Brain microvascular endothelial cell (primary cell): ENCODE results near the gene VEGFA.

Experiments
- DNase-seq: peaks from one replicate; pipeline ENCODE4 v3.0.0-alpha.2; 2020
- H3K27ac ChIP-seq: fragments of 250-450 bp; sonication (Bioruptor Pico); 2 replicates; pipeline ENCODE4 v1.5.1; 2020; ENCODE audit warnings: mild to moderate bottlenecking, moderate library complexity
- H3K27me3 ChIP-seq: fragments of 250-450 bp; sonication (Bioruptor Pico); replicated peaks from 2 replicates; pipeline ENCODE4 v1.5.1; 2020; ENCODE audit warnings: mild to moderate bottlenecking
- H3K36me3 ChIP-seq: fragments of 250-450 bp; sonication (Bioruptor Pico); replicated peaks from 2 replicates; pipeline ENCODE4 v1.5.1; 2020; ENCODE audit warnings: mild to moderate bottlenecking
- H3K4me3 ChIP-seq: 2 replicates; pipeline ENCODE4 v1.5.1; 2011; ENCODE audit warnings: low read depth, mild to moderate bottlenecking, control low read depth, low read length, moderate library complexity
- CTCF ChIP-seq: IDR thresholded peaks from 2 replicates; pipeline ENCODE4 v1.5.1; 2011; ENCODE audit warnings: low read depth, mild to moderate bottlenecking, moderate library complexity, low read length, control low read depth, inconsistent platforms; ENCODE audit errors: missing control alignments
- in situ Hi-C: cut with HindIII; loops from 2 replicates; pipeline ENCODE4 v1.10.0; 2017; ENCODE audit warnings: low sequenced_read_pairs, low pct_ligation_motif_present

VEGFA gene

DNA sequence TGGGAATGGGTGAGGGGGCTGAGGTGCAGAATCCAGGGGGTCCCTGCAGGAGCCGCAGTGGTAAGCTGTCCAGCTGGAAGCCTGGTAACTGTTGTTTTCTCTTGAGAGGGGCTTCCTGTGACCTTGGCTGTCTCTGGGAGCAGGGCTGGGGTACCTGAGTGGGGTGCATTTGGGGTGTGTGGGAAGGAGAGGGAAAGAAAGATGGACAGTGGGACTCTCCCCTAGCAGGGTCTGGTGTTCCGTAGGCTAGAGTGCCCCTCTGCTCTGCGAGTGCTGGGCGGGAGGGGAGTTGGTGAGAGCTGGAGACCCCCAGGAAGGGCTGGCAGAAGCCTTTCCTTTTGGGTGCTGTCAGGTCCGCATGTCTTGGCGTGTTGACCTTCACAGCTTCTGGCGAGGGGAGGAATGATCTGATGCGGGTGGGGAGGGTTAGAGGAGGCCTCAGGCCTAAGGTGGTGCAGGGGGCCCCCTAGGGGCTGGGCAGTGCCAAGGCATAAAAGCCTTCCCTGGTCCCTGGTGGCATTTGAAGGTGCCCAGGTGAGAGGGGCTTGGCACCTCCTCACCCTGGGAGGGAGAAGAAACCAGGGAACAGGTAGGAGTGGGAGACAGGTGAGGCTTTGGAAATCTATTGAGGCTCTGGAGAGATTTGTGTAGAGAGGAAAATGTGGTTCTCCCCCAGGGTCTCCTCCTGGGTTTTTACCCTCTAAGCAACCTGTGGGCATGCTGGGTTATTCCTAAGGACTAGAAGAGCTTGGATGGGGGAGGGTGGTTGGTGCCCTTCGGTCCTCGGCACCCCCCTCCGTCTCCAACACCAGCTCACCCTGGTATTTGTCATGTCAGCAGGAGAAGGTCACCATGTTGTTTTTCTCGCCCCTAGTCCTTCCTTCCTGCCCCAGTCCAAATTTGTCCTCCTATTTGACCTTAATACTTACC is 3.3 kb downstream of the VEGFA start:
- peaks cover 23% of the 10 kb centered on the region for H3K36me3 ChIP-seq
- no peaks in the 10 kb centered on the region for H3K27me3 ChIP-seq
- in situ Hi-C loops = no loop called here
- TF ChIP-seq CTCF = peak; percentile 87
- peak overlapping the region; percentile 97 for H3K4me3 ChIP-seq
- no peak overlapping the region for H3K27ac ChIP-seq
- DNase-seq = no peak

DNA sequence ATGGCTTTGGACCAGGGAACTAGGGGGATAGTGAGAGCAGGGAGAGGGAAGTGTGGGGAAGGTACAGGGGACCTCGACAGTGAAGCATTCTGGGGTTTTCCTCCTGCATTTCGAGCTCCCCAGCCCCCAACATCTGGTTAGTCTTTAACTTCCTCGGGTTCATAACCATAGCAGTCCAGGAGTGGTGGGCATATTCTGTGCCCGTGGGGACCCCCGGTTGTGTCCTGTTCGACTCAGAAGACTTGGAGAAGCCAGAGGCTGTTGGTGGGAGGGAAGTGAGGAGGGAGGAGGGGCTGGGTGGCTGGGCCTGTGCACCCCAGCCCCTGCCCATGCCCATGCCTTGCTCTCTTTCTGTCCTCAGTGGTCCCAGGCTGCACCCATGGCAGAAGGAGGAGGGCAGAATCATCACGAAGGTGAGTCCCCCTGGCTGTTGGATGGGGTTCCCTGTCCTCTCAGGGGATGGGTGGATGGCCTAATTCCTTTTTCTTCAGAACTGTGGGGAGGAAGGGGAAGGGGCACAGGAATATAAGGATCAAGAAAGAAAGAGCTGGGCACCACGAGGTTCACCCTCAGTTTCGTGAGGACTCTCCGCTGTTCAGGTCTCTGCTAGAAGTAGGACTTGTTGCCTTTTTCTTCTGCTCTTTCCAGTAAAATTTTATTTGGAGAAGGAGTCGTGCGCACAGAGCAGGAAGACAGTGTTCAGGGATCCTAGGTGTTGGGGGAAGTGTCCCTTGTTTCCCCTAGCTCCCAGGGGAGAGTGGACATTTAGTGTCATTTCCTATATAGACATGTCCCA is 4.2 kb downstream of the VEGFA start:
- Histone ChIP-seq H3K27me3 (no peaks in the 10 kb centered on the region), H3K27ac (no peak overlapping the region), H3K36me3 (peaks cover 31% of the 10 kb centered on the region), H3K4me3 (peak overlapping the region; percentile 97)
- DNase-seq = no peak
- no peak for TF ChIP-seq CTCF
- in situ Hi-C loops = no loop called here

DNA sequence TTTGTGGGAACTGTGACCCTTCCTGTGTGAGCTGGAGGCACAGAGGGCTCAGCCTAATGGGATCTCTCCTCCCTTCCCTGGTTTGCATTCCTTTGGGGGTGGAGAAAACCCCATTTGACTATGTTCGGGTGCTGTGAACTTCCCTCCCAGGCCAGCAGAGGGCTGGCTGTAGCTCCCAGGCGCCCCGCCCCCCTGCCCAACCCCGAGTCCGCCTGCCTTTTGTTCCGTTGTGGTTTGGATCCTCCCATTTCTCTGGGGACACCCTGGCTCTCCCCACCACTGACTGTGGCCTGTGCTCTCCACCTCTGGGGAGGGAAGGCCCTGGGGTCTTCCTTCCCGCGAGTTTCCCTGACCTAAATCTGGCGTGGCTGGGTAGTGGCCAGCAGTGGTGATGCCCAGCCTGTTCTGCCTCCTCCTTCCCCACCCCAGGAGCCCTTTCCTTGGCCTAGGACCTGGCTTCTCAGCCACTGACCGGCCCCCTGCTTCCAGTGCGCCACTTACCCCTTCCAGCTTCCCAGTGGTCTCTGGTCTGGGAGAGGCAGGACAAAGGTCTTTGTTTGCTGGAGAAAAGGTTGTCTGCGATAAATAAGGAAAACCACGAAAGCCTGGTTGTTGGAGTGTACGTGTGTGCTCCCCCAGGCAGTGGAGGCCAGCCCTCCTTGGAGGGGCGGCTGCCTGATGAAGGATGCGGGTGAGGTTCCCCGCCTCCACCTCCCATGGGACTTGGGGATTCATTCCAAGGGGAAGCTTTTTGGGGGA is 4.9 kb downstream of the VEGFA start:
- Histone ChIP-seq H3K27ac (no peak overlapping the region), H3K4me3 (peak overlapping the region; percentile 97), H3K36me3 (peaks cover 39% of the 10 kb centered on the region), H3K27me3 (no peaks in the 10 kb centered on the region)
- in situ Hi-C loops = no loop called here
- DNase-seq = peak; percentile 52
- peak; percentile 92 for TF ChIP-seq CTCF

- Histone ChIP-seq H3K27me3 (no peaks in the 10 kb centered on the region), H3K36me3 (peaks cover 44% of the 10 kb centered on the region), H3K27ac (no peak overlapping the region), H3K4me3 (no peak overlapping the region)
- TF ChIP-seq CTCF = no peak
- no peak for DNase-seq
- in situ Hi-C loops = no loop called here
Observed at GRCh38 chr6:43775535-43775885, 5.5 kb downstream of the VEGFA start.

DNA sequence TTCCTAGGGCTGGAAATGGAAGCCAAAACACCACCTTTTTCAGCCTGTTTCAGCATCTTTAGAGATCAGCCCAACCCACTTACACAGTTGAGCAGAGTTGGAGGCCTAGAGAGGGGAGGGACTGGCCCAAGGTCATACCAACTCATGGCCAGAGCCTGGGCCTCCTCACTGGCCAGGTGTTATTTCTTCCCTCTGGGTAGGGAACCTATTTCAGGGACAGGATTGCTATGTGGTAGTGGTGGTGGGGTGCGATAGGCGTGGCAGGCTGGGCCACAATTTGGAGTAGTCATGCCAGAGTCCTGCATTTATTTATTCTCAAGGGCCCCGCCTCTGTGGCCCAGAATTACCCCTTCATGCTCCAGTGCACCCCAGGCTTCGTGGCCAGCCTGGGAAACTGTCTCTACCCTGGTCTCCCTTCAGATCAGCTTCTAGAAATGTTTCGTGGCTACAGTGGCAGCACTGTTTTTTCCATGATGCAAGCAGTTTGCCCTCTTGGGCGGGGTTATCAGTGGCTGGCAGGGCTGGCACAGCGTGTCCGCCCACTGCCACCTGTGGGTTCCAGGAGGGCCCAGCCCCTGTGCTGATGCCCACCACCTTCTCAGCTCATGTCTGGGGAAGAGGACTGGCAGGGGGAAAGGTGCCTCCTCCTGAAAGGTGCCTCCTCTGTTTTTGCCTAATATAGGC is 6.2 kb downstream of the VEGFA start:
- Histone ChIP-seq H3K36me3 (peaks cover 51% of the 10 kb centered on the region), H3K4me3 (no peak overlapping the region), H3K27ac (no peak overlapping the region), H3K27me3 (no peaks in the 10 kb centered on the region)
- DNase-seq = no peak
- in situ Hi-C loops = no loop called here
- TF ChIP-seq CTCF = no peak
